ENCODE results near the gene HOXB5.

DNA sequence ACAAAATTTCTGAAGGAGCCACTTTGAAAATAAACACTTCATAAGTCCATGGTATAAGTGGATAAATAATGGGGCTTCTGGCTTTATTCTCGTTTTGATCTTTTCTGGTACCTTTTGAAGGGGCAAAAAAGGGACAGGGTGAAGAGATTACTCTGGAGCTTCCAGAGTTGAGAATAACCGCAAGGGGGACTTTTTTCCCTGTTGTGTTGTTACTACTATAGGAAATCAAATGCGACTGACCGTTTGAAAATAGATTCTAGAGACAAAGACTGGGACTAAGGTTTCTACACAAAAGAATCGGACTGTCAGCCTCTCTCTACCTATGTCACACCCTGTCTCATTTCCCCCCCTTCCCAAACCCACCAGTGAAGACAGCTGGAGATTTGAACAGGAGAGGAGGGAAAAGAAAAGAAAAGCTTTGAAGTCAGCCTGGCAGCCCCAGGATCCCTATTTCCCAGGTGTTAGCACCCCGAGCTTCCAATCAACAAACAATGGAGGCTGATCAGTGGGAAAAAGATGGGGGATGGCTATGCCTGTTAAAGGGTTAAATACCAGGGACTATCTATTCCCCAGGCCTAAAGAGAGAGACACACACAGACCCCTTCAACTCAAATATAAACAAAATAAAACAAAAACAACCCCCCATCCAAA, 23.8 kb downstream of the HOXB5 start:
- TF ChIP-seq, protein P1, sequence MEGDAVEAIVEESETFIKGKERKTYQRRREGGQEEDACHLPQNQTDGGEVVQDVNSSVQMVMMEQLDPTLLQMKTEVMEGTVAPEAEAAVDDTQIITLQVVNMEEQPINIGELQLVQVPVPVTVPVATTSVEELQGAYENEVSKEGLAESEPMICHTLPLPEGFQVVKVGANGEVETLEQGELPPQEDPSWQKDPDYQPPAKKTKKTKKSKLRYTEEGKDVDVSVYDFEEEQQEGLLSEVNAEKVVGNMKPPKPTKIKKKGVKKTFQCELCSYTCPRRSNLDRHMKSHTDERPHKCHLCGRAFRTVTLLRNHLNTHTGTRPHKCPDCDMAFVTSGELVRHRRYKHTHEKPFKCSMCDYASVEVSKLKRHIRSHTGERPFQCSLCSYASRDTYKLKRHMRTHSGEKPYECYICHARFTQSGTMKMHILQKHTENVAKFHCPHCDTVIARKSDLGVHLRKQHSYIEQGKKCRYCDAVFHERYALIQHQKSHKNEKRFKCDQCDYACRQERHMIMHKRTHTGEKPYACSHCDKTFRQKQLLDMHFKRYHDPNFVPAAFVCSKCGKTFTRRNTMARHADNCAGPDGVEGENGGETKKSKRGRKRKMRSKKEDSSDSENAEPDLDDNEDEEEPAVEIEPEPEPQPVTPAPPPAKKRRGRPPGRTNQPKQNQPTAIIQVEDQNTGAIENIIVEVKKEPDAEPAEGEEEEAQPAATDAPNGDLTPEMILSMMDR (IDR thresholded peaks at IDR 0.05): no peak
- TF ChIP-seq POLR2A (IDR thresholded peaks at IDR 0.05): no peak
